ENCODE measurements around the gene ITGB3. TPM values are rescaled to one million over a fixed set of nuclear protein-coding genes. Genes with fewer than 3 reads are reported as not detected.
A peak's percentile ranks its signal among the peaks of the same experiment; 100 is the strongest.

ITGB3 gene
- total and polyA plus RNA-seq, 10 of the 15 experiments (the other 5 are each of a cell fraction or from before 2014, with no cell fraction given), result 0.69 to 22.8 (median 13.6) TPM

DNA sequence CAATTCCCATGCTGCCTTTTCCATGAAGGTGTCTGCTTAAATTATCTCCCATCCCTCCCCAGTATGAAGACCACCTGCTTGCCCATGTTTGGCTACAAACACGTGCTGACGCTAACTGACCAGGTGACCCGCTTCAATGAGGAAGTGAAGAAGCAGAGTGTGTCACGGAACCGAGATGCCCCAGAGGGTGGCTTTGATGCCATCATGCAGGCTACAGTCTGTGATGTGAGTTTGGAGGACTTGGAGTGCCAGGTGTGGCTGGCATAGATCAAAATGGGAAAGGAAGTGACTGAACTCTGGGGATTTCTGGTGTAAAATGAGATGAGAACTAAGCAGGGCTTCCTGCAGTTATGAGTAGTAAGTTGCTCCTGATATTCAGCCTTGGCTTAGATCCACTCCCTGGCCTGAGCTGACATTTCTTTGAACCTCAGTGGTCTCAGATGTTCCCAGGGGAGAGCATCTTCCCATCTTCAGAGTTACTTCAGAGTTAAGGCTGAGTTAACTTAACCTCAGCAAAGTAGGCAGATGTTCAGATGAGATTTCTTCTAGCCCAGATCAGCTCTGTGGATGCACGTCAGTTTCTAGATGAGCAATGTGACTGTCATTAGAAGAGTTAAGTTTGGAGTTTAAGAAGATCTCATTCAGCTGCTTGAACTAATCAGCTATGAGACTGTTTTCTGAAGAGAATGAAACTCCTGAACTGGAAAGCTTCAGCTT lies 32.7 kb downstream of the ITGB3 start (continued):
- TF ChIP-seq, protein P1, sequence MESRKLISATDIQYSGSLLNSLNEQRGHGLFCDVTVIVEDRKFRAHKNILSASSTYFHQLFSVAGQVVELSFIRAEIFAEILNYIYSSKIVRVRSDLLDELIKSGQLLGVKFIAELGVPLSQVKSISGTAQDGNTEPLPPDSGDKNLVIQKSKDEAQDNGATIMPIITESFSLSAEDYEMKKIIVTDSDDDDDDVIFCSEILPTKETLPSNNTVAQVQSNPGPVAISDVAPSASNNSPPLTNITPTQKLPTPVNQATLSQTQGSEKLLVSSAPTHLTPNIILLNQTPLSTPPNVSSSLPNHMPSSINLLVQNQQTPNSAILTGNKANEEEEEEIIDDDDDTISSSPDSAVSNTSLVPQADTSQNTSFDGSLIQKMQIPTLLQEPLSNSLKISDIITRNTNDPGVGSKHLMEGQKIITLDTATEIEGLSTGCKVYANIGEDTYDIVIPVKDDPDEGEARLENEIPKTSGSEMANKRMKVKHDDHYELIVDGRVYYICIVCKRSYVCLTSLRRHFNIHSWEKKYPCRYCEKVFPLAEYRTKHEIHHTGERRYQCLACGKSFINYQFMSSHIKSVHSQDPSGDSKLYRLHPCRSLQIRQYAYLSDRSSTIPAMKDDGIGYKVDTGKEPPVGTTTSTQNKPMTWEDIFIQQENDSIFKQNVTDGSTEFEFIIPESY (IDR thresholded peaks at IDR 0.05), result no peak
- TF ChIP-seq SREBF2 (IDR thresholded peaks at IDR 0.05; ENCODE audit: low read length), result no peak
- peak; percentile 95 for TF ChIP-seq RAD51 (IDR thresholded peaks at IDR 0.05)
- TF ChIP-seq, protein P2, sequence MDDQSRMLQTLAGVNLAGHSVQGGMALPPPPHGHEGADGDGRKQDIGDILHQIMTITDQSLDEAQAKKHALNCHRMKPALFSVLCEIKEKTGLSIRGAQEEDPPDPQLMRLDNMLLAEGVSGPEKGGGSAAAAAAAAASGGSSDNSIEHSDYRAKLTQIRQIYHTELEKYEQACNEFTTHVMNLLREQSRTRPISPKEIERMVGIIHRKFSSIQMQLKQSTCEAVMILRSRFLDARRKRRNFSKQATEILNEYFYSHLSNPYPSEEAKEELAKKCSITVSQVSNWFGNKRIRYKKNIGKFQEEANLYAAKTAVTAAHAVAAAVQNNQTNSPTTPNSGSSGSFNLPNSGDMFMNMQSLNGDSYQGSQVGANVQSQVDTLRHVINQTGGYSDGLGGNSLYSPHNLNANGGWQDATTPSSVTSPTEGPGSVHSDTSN (IDR thresholded peaks at IDR 0.05; ENCODE audit: insufficient replicate concordance, low read depth, low read length), result peak; percentile 8
- TF ChIP-seq JUND (IDR thresholded peaks at IDR 0.05; ENCODE audit: low read depth, low read length), result peak; percentile 16; the same call in 1 of the 2 replicates
- TF ChIP-seq TCF12 (IDR thresholded peaks at IDR 0.05; ENCODE audit: low read depth, low read length), result peak; percentile 89
- TF ChIP-seq, protein P3, sequence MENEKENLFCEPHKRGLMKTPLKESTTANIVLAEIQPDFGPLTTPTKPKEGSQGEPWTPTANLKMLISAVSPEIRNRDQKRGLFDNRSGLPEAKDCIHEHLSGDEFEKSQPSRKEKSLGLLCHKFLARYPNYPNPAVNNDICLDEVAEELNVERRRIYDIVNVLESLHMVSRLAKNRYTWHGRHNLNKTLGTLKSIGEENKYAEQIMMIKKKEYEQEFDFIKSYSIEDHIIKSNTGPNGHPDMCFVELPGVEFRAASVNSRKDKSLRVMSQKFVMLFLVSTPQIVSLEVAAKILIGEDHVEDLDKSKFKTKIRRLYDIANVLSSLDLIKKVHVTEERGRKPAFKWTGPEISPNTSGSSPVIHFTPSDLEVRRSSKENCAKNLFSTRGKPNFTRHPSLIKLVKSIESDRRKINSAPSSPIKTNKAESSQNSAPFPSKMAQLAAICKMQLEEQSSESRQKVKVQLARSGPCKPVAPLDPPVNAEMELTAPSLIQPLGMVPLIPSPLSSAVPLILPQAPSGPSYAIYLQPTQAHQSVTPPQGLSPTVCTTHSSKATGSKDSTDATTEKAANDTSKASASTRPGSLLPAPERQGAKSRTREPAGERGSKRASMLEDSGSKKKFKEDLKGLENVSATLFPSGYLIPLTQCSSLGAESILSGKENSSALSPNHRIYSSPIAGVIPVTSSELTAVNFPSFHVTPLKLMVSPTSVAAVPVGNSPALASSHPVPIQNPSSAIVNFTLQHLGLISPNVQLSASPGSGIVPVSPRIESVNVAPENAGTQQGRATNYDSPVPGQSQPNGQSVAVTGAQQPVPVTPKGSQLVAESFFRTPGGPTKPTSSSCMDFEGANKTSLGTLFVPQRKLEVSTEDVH (IDR thresholded peaks at IDR 0.05; ENCODE audit: low read depth, partially characterized antibody), result no peak
- TF ChIP-seq GABPA (IDR thresholded peaks at IDR 0.05; ENCODE audit: low read depth), result no peak
- TF ChIP-seq, protein P4, sequence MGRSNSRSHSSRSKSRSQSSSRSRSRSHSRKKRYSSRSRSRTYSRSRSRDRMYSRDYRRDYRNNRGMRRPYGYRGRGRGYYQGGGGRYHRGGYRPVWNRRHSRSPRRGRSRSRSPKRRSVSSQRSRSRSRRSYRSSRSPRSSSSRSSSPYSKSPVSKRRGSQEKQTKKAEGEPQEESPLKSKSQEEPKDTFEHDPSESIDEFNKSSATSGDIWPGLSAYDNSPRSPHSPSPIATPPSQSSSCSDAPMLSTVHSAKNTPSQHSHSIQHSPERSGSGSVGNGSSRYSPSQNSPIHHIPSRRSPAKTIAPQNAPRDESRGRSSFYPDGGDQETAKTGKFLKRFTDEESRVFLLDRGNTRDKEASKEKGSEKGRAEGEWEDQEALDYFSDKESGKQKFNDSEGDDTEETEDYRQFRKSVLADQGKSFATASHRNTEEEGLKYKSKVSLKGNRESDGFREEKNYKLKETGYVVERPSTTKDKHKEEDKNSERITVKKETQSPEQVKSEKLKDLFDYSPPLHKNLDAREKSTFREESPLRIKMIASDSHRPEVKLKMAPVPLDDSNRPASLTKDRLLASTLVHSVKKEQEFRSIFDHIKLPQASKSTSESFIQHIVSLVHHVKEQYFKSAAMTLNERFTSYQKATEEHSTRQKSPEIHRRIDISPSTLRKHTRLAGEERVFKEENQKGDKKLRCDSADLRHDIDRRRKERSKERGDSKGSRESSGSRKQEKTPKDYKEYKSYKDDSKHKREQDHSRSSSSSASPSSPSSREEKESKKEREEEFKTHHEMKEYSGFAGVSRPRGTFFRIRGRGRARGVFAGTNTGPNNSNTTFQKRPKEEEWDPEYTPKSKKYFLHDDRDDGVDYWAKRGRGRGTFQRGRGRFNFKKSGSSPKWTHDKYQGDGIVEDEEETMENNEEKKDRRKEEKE (IDR thresholded peaks at IDR 0.05), result no peak
- peak; percentile 90 for TF ChIP-seq RUNX3 (IDR thresholded peaks at IDR 0.05; ENCODE audit: low read length)
- TF ChIP-seq CHD2 (IDR thresholded peaks at IDR 0.05; ENCODE audit: borderline replicate concordance, low read depth, low read length), result peak; percentile 55; the same call in 1 of the 2 replicates
- no peak for TF ChIP-seq FOXK2 (IDR thresholded peaks at IDR 0.05)
- peak; percentile 59; the same call in 1 of the 2 replicates for TF ChIP-seq PML (IDR thresholded peaks at IDR 0.05; ENCODE audit: low read length)
- TF ChIP-seq, protein P5, sequence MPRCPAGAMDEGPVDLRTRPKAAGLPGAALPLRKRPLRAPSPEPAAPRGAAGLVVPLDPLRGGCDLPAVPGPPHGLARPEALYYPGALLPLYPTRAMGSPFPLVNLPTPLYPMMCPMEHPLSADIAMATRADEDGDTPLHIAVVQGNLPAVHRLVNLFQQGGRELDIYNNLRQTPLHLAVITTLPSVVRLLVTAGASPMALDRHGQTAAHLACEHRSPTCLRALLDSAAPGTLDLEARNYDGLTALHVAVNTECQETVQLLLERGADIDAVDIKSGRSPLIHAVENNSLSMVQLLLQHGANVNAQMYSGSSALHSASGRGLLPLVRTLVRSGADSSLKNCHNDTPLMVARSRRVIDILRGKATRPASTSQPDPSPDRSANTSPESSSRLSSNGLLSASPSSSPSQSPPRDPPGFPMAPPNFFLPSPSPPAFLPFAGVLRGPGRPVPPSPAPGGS (IDR thresholded peaks at IDR 0.05; ENCODE audit: borderline replicate concordance, insufficient read depth, low read depth, low read length, poor library complexity, severe bottlenecking), result peak; percentile 98
- no peak for TF ChIP-seq NFYA (IDR thresholded peaks at IDR 0.05; ENCODE audit: borderline replicate concordance, low read depth, low read length)
- peak; percentile 75 for TF ChIP-seq IRF4 (IDR thresholded peaks at IDR 0.05; ENCODE audit: low read depth, low read length)
- TF ChIP-seq BACH1 (IDR thresholded peaks at IDR 0.05; ENCODE audit: borderline replicate concordance), result peak; percentile 38; the same call in 1 of the 2 replicates
- TF ChIP-seq ZNF622 (IDR thresholded peaks at IDR 0.05), result no peak
